ENCODE data around the gene DCX.

- TF ChIP-seq, protein P1, sequence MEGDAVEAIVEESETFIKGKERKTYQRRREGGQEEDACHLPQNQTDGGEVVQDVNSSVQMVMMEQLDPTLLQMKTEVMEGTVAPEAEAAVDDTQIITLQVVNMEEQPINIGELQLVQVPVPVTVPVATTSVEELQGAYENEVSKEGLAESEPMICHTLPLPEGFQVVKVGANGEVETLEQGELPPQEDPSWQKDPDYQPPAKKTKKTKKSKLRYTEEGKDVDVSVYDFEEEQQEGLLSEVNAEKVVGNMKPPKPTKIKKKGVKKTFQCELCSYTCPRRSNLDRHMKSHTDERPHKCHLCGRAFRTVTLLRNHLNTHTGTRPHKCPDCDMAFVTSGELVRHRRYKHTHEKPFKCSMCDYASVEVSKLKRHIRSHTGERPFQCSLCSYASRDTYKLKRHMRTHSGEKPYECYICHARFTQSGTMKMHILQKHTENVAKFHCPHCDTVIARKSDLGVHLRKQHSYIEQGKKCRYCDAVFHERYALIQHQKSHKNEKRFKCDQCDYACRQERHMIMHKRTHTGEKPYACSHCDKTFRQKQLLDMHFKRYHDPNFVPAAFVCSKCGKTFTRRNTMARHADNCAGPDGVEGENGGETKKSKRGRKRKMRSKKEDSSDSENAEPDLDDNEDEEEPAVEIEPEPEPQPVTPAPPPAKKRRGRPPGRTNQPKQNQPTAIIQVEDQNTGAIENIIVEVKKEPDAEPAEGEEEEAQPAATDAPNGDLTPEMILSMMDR (IDR thresholded peaks at IDR 0.05) = no peak
- TF ChIP-seq POLR2A (IDR thresholded peaks at IDR 0.05) = no peak
These were observed 63.6 kb downstream of the DCX start for GRCh38 chrX:111348429-111348828.
